K562 (cell line): ENCODE measurements around the gene PREX1. TPM values are rescaled to one million over a fixed set of nuclear protein-coding genes. Genes with fewer than 3 reads are reported as not detected.

Source experiments
- ADNP ChIP-seq: fragments of 200-800 bp; sonication (Bioruptor generic); IDR thresholded peaks from 2 replicates; pipeline ENCODE4 v1.6.1; 2016; ENCODE audit warnings: missing genetic modification characterization, missing compliant biosample characterization
- BCLAF1 ChIP-seq, 2 experiments: fragments of 450-650 bp in 1 of 2; IDR thresholded peaks; 2 replicates each; pipeline ENCODE4 v1.6.1; 2011 to 2017; ENCODE audit warnings: low read depth in 2 of 2, antibody characterized with exemption in 1 of 2, borderline replicate concordance in 1 of 2, low read length in 1 of 2, mild to moderate bottlenecking in 1 of 2, mixed read lengths in 1 of 2; ENCODE audit not compliant: control insufficient read depth in 1 of 2
- EGR1 ChIP-seq: fragments of 450-650 bp; conservative IDR thresholded peaks from 2 replicates; pipeline ENCODE4 v1.6.1; 2017; ENCODE audit warnings: mild to moderate bottlenecking
- EZH2 ChIP-seq: IDR thresholded peaks from 2 replicates; pipeline ENCODE4 v1.6.1; 2012; ENCODE audit warnings: low read depth, mild to moderate bottlenecking, inconsistent platforms, low read length, borderline replicate concordance
- FOSL1 ChIP-seq: fragments of 200-800 bp; sonication (Bioruptor generic); conservative IDR thresholded peaks from 2 replicates; pipeline ENCODE4 v1.6.1; 2016; ENCODE audit warnings: missing genetic modification characterization, missing compliant biosample characterization
- GABPB1 ChIP-seq: sonication (generic); formaldehyde crosslinking; IDR thresholded peaks from 2 replicates; pipeline ENCODE4 v1.8.0; 2022; ENCODE audit warnings: mild to moderate bottlenecking, missing genetic modification reagents
- KDM4B ChIP-seq, 2 experiments: fragments of 450-650 bp in 1 of 2; sonication (generic) in 1 of 2; IDR thresholded peaks; 2 replicates each; pipeline ENCODE4 v1.6.1; 2016 to 2017; ENCODE audit warnings: borderline replicate concordance in 2 of 2, antibody characterized with exemption in 1 of 2, low read depth in 1 of 2, mild to moderate bottlenecking in 1 of 2
- POLR2H ChIP-seq: IDR thresholded peaks from 2 replicates; pipeline ENCODE4 v1.6.1; 2016; ENCODE audit warnings: missing genetic modification characterization, low read depth, mild to moderate bottlenecking, control low read depth, missing compliant biosample characterization, moderate library complexity
- PURB ChIP-seq: sonication (generic); formaldehyde crosslinking; IDR thresholded peaks from 2 replicates; pipeline ENCODE4 v1.9.0; 2021; ENCODE audit warnings: low read depth, mild to moderate bottlenecking, missing genetic modification reagents
- SAFB ChIP-seq: fragments of 200-400 bp; formaldehyde crosslinking; IDR thresholded peaks from 2 replicates; pipeline ENCODE4 v1.6.1; 2017; ENCODE audit warnings: low read depth, low read length, borderline replicate concordance
- SMARCE1 ChIP-seq: fragments of 450-650 bp; IDR thresholded peaks from 2 replicates; pipeline ENCODE4 v1.7.1; 2016; ENCODE audit warnings: mild to moderate bottlenecking
- TAF1 ChIP-seq: IDR thresholded peaks from 2 replicates; pipeline ENCODE4 v1.6.1; 2011; ENCODE audit warnings: mild to moderate bottlenecking, low read length, moderate library complexity; ENCODE audit not compliant: insufficient read depth, control insufficient read depth, severe bottlenecking; ENCODE audit errors: extremely low read depth
- ZNF277 ChIP-seq: fragments of 250-450 bp; sonication (Bioruptor Pico); IDR thresholded peaks from 2 replicates; pipeline ENCODE4 v1.8.0; 2022; ENCODE audit warnings: inconsistent platforms, mild to moderate bottlenecking, moderate library complexity, borderline replicate concordance
- ZNF639 ChIP-seq, 2 experiments: fragments of 200-800 bp in 1 of 2; sonication (Bioruptor generic) in 1 of 2; sonication (generic) in 1 of 2; formaldehyde crosslinking in 1 of 2; IDR thresholded peaks in 1 of 2; conservative IDR thresholded peaks in 1 of 2; 2 replicates each; pipeline versions ENCODE4 v1.5.0 to v1.6.1; 2016 to 2020; ENCODE audit warnings: missing compliant biosample characterization in 1 of 2, missing genetic modification characterization in 1 of 2, missing genetic modification reagents in 1 of 2
- polyA plus RNA-seq, 8 experiments: library from polyadenylated mRNA; depleted of rRNA in 4 of 8; stranded (reverse) in 5 of 8; unstranded in 3 of 8; fragments of >200 nt; fragmentation: Nextera tagmentation in 2 of 8; fragmentation: Illumina TruSeq in 1 of 8; extraction: Ambion mirVana in 2 of 8; extraction: Trizol in 1 of 8; gene quantifications; 2 replicates each; pipeline versions ENCODE4 v1.2.1 to v1.2.3, GENCODE V29; 2011 to 2014; ENCODE audit warnings: inconsistent platforms in 1 of 8, missing spikeins in 1 of 8
- total RNA-seq, 7 experiments: library from RNA; depleted of rRNA in 6 of 7; stranded (reverse); fragments of >200 nt in 6 of 7; fragmentation: Illumina TruSeq in 2 of 7; extraction: Trizol in 2 of 7; gene quantifications; 2 replicates each; pipeline versions ENCODE4 v1.2.1 to v1.2.3, GENCODE V29; 2011 to 2021; ENCODE audit warnings: low replicate concordance in 1 of 7

The PREX1 gene
- total and polyA plus RNA-seq, 9 of the 15 experiments (the other 6 are each of a cell fraction or from before 2014, with no cell fraction given): 0.37 to 10.4 (median 4.8) TPM

GRCh38 chr20:48722002-48722731 is 105.6 kb downstream of the PREX1 start (continued):
- TF ChIP-seq TAF1 (no peak), FOSL1 (0 out of 2 replicates have a peak, but pooled peaks have one; percentile 20), KDM4B (IDR thresholded peaks at IDR 0.05; ENCODE audit: borderline replicate concordance in 2 of 2, low read depth in 1 of 2) (no peak), ZNF277 (CRISPR knock-in tag) (no peak), SAFB (no peak), ADNP (tag) (no peak), BCLAF1 (IDR thresholded peaks at IDR 0.05; ENCODE audit: borderline replicate concordance in 1 of 2, control insufficient read depth in 1 of 2, low read depth in 2 of 2, low read length in 1 of 2) (no peak), PURB (CRISPR knock-in tag) (no peak), EZH2 (no peak), EGR1 (no peak), SMARCE1 (peak; percentile 40; the same call in 1 of the 2 replicates), GABPB1 (CRISPR knock-in tag) (peak; percentile 45; the same call in 1 of the 2 replicates), ZNF639 (CRISPR knock-in tag; conservative IDR thresholded peaks at IDR 0.05 in 1 of 2, IDR thresholded peaks at IDR 0.05 in 1 of 2) (peak in 1 of 2 experiments; percentile 46; a peak in 1 of 4 replicates), POLR2H (no peak)
- TF ChIP-seq, all 486 proteins: peak for 15
